Amniotic epithelial cell (primary cell): ENCODE results near the gene GFPT2.

Source experiments
- DNase-seq: peaks from one replicate; pipeline ENCODE4 v3.0.0-alpha.2; 2010; ENCODE audit warnings: low read depth

GFPT2 gene

DNA sequence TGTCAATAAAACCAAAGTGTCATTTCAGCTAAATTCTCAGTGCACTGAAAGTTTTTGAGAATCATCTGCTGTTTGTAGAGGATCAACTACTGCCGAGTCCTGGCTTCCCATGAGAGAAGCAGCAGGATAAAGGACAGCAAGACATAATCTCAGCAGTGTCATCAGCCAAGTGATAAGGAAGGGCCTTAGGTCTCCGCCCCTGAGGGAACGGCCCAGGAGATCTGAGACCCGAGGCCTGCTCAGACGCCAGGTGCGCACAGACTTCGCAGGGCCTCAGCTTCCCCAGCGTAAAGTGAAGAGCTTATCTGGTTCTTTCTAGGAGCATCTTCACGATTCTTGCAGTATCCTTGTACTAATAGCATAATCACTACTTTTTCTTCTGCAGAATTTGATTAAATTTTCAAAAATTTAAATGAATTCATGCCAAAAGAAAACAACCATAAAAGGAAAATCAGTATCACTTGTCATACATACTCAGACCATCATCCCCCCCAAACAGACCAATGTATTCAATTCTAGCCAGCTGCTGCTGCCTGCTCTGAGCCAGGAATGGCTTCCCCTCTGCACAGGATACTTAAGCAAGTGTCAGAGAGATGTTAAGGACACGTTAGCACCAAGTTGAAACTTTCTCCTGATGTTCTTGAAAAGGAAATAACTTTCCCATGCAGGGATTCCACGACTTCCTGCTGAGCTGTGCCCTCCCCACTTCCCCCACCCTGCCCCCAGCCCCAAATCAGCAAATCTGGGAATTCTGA lies 2.2 kb downstream of the GFPT2 start:
- DNase-seq, result no peak

DNA sequence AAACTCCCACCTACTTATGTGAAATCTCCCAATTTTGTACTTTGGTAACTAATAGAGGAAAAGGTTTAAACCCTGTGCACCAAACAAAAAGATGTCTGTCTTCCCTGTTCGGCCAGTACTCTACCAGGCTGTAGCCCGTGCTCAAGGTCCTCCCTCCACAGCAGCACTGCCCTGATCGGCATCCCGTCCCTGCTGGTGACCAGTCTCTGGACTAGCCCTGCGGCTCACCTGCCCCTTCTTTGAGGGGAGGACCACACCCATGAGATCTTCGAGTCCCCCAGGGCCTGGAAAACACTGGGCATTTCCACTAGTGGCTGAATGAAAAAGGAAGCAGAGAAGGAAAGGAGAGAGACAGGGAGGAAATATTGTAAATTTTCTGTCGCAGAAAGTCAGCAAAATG lies 2.8 kb downstream of the GFPT2 start:
- DNase-seq, result no peak

DNA sequence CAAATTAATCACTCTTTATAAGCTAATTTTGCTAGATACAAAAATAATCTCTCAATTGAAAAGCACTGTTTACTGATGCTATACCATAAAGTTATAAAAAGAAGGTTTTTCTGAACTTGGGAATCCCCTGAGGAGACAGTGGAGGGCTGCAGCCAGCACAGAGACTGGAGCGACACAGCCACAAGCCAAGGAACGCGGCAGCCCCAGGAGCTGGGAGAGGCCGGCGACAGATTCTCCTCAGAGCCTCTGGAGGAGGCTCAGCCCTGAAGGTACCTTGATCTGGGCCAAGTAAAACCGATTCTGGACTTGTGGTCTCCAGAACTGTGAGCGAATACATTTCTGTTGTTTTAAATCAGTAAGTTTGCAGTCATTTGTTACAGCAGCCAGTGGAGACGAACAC lies 3.7 kb downstream of the GFPT2 start:
- DNase-seq, result no peak

DNA sequence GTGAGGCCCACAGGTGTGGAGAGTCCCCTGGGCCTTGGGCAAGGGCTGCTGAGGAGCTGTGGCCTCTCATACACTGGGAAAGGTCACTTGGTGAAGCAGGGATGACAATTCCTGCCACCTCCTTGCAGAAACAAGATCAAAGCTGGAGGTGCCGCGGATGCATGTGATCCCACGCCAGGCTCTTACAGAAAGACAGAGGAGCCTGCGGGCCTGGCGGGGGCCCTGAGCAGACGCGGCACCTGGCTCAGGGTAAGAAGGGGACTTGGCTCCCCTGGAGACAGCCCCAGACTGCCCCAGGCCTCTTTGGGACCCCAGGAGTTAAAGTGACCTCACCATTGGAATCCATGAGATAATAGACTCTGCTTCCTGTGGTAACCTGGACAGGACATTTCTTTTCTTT lies 4.8 kb downstream of the GFPT2 start:
- no peak for DNase-seq

DNA sequence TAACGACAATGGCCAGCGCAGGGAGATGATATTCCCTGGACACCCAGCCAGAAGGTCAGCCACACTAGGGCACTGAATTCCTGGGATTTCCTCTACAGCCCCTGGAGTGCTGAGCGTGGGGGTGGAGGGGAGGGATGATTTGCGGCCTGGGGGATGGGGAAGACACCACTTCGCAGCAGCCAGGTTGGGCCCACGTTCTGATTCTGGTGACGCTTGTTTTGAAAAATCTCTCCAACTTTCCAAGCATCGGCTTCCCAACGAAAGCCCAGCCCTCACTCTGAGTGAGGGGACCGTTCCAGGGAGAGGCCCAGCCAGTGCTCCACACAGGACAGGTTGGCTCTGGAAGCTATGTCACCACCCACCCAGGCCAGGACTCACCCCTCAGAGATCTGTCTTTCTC lies 5.4 kb downstream of the GFPT2 start:
- no peak for DNase-seq

DNA sequence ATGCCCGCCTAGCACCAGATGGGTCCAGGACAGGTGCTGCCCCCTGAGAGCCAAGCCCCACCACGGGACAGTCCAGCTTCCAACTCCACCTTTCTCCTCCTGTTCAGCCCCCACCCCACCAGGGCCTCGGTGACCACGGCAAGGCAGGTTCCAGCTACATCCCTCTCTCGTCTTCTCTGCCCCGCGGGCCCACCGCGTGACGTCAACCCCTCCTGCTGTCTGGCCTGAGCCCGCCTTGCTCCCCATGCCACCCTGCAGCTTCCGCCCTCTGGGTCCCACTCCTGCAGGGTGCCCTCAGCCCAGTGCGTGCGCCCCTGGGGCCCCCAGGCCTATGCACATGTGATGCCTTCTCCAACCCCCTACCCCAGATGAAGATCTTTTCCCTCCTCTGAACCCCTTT lies 6.8 kb downstream of the GFPT2 start:
- no peak for DNase-seq

DNA sequence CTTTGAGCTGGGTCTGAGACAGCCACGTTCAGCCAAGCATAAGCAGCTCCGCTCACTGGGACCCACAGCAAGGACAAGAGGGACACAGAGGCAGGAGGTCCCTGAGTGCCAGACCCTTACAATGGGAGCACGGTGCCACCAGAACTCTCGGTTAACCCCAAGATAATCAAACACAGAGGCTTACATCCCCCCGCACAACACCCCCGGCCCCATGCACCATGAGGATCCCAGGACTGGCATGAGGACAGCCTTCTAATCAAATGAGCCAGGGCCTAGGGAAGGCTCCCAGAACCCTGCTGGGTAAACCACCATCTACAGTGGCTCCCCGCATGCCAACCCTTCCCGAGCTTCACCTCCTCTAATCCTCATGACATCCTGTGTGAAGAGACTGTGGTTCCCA lies 7.4 kb downstream of the GFPT2 start:
- DNase-seq, result no peak

DNA sequence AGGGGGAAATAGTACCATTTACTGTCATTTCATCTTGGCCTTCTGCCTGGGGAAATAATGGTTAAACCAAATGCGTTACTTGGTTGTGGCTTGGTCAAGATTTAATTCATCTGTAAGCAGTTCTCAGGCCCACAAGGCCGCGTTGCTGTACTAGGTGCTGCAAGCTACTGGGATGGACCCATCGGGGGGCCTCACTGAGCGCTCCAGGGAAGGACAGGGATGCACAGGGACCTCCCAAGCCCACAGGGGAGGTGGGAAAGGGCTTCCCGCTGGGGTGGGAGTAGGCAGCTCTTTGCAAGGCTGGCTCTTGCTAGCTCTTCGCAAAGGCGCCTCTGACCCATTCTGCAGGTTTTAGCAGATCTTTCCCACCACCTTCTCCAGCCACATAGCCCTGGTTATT lies 8.0 kb downstream of the GFPT2 start:
- no peak for DNase-seq

DNA sequence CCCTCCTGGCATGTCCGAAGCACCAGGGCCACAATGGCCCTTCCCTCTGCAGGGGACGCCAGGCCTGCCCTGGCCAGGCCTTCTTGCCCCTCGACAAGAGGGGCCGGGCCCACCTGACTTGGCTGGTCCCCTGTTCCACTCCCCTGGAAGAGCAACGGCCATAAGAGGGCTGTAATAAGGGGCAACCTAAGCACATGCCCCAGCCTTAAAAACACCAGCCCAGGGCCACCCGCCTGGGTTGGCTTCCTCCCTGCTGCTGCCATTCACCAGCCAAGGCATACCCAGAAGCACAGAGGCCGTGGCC lies 8.5 kb downstream of the GFPT2 start:
- no peak for DNase-seq

DNA sequence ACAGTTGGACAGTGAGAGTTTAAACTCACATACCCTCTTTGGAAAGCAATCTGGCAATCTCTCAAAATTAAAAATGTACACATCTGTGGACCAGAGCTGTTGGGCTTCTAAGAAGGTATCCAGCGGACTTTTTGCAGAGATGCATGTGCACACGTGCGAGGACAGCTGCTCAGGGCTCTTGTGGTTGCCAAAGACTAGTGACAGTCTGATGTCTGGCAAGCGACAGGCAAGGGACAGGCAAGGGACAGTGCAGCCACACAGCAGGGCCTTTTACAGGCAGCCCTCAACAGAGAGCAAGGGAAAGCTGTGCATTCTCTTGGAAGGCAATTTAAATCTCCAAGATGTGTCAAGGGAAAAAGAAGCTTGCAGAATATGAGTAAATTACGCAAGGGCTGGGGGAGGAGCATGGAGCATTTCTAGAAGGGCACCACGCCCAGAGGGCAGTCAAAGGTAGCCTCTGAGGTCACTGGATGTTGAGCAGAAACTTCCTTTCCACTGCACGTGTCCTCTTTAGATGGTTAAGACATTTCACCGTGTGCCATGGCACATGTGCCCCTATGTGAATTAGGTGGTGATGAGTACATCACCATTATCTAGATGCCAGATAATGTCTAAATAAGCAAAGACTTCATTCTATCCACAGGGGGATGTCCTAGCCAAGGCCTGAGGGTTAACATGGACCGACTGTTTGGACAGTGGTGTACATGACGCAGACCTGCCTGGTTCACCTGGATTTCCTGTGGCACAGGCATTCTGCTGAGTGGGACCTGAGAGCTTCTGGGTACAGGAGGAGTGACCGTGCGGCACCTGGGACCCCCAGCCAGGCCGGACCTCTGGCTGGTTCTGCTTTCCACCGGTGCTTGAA lies 9.1 kb downstream of the GFPT2 start:
- peak; percentile 91 for DNase-seq

DNA sequence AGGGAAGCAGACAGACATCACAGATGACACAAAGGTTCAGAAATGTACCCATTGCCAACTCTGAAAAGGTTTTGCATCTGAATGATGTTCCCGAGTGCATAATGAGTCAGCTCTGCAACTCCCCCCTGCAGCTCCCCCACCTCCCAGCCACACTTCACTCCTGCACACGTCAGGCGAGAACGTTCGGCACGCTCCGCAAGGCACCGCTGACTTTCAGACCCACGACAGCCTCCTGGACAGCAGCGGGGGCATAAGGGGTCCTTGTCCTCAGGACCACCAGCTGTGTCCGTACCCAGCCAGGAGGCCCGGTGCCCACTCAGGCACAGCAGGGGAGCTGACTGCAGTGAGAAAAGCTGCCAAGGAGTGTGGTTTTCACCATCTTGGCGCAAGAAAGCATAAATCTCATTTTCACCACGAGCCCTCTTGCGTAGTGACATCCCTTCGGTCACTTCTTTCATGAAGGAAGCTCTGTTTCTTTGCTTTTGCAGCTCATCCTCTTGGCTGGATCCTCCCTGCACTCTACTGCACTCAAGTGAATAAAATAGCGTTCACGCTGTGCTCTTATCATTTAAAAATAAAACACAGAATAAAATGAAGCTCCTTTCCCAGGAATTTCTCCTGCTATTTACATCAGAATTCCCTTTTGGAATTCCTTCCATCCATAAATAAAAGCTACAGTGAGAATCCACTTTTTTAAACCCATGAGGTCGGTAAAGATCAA lies 9.9 kb downstream of the GFPT2 start:
- peak; percentile 89 for DNase-seq

DNA sequence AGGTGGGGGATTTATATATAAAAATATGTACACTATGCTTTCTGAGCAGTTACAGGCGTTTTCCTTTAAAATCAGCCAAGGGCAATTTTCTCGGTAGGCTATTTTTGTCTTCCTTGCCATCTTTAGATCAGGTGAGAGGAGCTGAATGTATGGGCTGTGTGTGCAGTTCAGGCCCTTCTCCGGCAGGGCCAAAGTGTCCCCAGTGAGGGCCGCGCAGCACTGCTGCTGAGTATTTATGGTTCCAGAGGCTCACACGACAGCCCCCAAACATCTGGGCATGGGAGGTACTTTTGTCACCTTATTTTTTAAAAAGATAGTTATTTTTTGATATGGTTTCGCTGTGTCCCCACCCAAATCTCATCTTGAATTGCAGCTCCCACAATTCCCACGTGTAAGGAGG lies 11.5 kb downstream of the GFPT2 start:
- DNase-seq, result no peak

DNA sequence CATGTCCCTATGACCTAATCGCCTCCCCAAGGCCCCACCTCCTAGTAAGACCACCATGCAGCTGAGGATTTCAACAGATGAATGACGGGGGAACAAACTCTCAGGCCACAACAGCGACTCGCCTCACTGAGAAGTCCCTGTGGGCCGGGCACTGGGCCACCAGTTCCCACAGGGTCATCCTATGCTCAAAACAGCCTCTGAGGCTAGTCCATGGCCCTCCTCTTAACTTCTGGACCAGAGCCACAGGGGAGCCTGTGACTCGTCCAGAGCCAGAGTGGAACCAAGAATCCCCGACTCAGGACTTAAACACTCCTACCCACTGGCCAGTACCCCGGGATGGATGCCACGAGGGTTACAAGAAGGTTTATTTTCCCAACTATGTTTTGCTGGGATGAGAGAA lies 12.3 kb downstream of the GFPT2 start:
- DNase-seq, result no peak

DNA sequence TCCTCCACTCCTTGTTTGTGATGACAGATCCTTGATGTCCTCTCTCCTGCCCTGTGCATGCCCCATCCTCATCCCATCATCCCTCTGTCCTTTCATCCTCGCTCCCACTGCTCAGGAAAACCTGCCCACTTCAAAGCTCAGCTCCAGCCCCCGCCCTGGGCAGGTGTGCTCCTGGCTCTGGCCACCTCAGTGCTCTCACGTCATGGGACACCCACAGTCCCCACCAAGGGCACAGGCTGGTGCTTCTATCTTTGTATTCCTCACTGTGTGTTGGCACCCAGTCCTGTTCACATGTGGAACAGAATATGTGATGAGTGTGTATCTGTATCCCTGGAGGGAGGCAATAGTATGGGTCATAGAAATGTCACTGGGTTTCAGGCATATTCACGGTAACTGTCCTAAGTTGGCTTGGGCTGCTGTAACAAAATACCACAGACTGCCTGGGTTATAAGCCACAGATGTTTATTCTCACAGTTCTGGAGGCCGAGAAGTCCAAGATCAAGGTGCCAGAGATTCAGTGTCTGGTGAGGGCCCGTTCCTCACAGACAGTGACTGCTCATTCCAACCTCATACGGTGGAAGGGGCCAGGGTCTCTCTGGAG lies 13.5 kb downstream of the GFPT2 start:
- no peak for DNase-seq

DNA sequence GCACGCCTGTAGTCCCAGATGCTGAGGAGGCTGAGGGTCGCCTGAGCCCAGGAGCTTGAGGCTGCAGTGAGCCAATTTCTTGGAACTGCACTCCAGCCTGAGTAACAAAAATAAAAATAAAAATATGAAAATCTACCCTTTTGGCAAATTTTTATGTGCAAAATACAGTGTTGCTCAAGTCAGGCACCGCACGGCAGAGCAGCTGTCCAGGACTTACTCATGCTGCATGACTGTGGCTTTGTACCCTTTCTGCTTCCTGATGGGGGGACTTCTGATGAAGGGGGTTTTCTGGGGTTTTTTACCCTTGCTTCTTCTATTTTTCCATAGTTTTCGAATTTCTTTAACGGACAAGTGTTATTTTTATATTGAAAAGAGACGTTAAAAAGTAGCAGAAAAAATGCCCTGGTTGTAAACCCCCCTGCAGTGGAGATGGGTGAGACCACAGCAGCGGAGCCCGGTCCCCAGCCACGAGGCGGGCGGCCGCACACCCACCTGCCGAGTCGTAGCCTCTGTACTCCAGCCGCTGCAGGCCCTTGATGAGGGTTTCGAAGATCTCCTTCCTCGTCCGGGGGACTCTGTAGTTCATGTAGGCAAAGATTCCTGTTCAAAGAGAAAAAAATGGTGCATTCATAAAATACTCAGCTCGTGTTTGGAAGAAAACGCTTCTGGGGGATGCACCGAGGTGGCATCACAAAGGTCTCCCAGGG lies 15.0 kb downstream of the GFPT2 start:
- DNase-seq, result no peak

DNA sequence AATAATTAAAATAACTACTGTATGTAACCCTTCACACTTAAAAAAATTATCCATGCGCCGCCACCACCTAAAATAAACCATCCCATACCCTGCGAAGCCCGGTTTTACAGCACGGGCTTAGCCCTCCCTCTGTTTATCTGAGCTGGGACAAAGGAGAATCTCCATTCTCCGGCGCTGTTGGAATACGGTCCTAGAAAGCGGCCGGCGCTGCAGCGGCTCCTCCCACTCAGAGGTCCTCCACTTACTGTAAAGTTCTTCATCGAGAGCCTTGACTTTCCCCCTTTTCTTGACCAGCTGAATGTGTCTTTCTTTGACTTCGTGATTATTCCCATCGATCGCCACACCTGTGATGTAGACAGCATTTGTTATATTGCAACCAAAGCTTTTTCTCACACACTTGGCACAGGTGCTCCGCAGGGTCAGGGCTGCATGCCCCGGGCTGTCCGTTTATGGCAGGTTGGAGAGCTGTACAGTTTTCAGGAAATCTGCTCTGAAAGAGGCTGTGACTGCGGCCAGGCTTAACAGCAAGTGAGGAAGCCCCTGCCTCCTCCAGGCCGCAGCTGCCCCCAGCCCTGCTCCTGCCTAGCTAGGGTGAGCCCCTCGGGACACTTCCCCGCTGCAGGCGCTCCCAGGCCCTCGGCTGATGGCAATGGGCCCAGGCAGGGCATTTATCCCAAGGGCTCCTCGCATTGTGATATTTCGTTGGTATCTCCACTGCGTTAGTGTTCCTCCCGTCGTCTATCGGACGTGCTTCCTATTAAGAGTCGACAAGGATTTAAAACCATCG lies 16.7 kb downstream of the GFPT2 start:
- no peak for DNase-seq

DNA sequence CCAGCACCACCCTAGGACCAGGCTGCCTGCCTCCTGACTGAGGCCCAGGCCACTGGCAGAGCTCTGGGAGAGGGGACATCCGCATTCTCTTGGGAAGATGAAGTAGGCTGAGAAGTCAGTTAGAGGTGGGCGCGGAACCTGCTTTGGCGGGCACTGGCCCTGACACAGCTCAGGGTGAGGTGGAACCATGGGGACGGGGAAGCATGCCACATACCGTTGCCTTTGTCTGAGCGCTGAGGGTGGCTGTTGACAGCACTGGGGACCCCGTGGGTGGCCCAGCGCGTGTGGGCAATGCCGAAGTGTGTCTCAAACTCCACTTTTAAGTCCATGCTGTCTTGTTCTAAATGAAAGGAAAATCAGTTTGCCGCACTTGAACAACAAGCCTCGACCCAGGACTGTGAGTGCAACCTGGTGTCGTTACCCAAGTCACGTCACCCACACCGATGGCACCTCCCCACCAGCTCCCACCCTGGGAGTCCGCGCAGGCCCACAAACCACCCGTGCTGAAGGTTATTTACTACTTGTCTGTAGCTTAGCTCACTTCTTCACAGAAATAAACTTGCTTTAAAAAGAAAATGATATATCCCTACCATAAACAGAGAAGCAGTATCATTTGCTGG lies 17.4 kb downstream of the GFPT2 start:
- no peak for DNase-seq

DNA sequence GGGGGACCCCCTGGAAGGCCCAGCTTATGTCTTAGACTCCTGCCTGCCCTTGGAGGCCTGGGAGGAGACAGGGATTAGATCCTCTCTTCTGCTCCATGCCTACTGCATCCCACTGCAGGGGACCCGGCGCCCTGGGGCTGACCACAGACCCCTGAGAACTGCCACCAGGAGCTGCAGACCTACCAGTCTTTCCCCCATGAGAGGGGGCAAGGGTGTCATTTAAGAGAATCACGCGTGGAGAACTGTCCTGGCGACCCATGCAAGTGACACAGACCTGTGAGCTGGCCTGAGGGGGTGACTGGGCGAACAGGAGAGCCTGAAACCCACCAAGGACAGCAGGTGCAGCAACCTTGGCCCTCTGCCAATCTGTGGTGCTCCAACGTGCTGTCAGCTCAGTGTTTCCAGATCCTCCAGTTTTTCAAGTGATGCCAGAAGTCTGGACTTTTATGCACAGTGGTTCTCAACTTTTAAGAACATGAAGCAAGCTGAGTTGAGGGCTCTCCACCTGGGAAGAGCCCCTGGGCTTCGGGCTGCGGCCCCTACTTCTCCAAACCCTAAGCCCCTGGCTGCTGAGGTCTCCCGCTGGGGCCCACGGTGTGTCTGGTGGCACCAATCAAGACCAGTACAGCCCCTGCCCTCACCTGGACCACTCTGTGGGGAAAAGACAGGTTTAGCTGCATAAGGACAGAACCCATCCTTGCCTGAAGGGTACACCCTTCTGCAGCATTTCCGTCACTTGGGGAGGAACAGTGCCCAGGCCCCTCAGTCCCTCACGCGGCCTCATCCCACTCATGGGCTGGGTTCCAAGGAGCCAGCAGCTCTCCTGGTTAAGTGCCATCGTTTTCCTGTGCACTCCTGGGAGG lies 18.2 kb downstream of the GFPT2 start:
- DNase-seq, result no peak

DNA sequence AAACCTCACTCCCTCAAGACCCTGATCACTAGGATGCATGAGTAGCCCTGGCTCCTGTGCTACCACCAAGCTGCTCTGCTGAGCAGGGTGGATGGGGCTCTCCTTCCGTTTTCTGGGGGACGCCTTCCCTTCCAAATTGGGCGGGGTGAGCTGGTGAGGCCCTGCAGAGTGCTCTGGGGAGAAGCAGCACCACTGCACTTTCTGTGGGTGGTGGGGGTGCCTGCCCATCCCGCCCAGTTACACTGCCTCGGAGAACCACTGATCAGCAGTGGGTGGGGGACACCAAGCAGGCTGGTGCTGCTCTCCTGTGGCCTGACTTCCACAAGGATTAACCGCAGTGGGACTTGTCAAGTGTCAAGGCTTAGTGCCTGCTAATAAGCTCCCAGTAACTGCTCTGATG lies 19.0 kb downstream of the GFPT2 start:
- DNase-seq, result no peak

DNA sequence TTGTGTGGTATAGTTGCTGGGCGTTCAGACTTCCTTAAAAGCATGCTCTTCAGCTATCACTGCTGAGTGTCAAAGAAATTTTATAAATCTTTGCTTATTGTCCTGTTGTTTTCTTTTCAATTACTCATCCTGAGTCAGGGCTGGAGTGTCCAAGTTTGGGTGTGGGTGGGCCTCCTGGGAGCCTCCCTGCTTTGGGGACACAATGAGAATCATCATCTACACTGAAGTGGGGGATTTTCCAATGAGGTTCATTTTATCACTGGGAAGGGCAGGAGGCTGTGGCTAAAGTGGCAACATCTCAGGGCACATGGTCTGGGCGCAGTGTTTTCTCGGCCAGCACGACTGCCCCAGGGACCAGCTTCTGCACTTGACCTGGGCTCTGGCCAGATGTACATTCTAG lies 19.5 kb downstream of the GFPT2 start:
- DNase-seq, result no peak
